HG03571 (cell line): ENCODE results near the gene DCDC2C.

Experiments used
- ATAC-seq: cut with Tn5 transposase; IDR thresholded peaks from one replicate; pipeline ENCODE4 v1.9.1; 2021; ENCODE audit not compliant: unreplicated experiment

Gene DCDC2C

DNA sequence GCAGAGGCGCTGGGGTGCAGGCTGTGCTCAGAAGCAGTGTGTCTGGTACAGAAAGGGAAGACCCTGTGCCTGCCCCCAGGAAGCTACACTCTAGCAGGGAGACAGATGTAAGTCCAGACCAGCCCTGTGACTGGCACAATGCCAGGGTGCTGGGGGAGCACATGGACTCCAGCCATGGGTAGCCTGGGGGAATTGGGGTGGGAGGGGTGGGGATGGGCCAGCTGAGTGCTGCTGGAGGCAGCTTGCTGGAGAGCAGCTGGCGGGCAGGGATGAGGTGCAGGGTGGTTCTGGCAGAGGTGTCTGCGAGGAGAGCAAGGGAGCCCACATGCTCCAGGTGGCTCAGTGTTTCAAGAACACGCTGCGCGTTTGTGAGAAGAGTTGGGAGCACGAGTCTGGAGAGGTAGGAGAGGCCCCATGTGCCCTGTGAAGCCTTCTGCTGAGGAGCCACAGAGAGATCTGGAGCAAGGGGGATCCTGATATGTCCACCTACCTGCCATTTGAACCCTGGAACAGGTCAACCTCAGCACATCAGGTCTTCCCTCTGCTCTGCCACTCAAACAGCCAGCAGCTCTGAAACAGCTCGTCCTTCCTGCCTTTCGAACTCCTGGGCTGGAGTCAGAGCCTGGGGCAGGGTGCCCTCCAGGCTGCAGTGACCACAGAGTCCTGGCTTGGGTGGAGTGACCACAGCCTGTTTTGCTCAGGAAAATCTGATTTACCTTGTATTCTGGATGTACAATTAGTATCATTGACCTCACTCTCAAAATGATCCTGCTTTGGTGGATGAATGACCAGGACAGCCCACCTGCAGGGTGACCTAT, 30.3 kb upstream of the DCDC2C start:
- no peak for ATAC-seq

DNA sequence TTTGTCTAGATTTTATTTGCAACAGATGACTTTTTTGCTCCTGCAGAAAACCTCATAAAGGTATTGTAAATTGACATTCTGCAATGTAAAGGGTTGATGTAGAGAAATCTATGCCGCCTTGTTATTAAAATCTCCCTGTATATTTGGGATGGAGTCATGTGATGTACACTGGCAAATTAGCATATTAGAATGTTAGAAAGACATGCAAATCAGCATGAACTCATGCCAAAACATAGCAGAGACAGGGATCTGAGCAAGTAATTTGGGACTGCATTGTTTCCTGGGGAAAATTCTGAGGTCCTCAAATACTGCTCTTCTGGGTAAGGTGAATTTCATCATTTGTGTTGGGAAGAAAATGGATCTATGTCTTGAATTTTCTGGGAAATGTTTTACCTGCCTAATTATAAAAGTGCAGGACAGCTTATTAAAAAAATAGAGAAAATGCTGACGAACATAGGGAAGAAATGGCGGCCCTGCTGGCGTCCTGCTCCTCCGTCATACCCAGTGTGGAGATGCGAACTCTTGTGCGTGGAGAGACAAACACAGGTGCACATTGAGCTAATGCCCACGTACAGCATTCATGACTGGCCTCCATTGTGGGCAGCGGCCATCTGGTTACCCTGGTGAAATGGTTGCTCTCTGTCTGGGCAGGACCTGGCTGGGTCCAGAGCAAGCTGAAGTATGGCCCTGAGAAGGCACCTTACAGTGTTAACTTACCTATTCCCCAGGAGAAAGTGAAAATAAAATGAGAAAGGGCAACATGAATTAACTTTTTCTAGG, 29.1 kb upstream of the DCDC2C start:
- ATAC-seq: no peak

DNA sequence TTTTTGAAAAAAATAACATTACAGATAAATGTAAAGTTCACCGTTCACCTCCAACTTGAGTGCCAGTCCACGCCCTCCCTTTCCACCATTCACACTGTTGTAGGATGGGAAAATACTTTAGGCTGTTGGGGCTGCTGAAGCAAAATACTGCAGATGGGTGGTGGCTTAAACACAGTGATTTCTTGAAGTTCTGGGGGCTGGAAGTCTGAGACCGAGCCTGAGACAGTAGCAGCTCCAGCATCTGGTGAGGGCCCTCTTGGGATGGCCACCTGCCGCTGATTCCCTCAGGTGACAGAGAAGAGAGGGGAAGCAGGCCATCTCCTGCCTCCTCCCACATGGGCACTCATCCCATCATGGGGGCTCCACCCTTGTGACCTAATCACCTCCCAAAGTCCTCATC, 27.7 kb upstream of the DCDC2C start:
- no peak for ATAC-seq

DNA sequence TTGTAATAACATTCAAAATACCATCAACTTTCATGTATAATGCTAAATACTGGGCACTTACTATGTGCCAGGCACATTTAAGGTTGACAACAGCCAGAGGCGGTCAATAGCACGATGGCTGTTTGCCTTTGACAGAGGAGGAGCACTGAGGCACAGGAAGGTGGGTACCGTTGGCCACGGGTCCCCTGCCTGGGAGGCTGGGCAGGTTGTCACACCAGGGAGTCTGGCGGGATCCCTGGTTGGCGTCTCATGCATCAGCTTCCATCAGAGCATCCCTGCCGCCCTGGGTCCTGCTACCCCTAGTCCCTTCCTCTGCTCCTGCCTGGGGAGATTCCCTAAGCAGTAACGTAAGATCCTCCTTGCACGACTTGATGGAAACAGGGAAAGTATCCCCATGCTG, 25.9 kb upstream of the DCDC2C start:
- ATAC-seq: no peak

DNA sequence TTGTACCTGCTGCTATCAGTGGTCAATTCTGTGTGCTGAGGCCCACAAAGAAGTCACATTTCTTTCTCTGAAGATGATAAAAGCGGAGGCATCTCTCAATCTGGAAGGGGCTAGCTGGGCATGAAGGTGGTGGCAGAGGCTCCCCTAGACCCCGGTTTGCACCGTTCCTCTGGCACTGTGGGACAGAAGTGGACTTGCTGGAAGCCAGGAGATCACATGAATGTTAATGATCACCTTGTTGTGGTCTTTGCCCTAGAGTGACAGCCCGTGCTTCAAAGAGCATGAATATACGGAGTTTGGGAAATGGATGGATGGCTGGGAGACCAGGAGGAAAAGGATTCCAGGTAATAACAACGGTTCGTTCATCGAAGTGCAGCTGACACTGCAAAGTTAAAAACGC, 25.2 kb upstream of the DCDC2C start:
- ATAC-seq: no peak

DNA sequence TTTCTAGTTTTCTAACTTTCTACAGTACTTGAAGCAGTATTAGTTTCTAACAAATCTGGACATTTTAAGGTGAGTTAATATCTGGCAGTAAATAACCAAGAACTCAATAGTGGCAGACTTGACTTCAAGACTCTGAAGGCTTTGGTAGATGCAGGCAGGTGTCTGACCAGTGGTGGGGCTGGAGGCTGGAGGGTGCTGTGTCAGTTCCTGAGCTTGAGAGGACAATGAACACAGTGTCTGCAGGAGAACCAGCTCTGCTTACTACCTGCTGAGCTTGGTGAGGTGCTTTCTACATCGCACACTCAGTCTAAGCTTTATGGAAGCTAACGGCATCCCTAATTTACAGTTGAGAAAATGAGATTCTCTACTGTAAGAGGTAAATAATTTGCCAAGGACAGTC, 24.2 kb upstream of the DCDC2C start:
- ATAC-seq: no peak

DNA sequence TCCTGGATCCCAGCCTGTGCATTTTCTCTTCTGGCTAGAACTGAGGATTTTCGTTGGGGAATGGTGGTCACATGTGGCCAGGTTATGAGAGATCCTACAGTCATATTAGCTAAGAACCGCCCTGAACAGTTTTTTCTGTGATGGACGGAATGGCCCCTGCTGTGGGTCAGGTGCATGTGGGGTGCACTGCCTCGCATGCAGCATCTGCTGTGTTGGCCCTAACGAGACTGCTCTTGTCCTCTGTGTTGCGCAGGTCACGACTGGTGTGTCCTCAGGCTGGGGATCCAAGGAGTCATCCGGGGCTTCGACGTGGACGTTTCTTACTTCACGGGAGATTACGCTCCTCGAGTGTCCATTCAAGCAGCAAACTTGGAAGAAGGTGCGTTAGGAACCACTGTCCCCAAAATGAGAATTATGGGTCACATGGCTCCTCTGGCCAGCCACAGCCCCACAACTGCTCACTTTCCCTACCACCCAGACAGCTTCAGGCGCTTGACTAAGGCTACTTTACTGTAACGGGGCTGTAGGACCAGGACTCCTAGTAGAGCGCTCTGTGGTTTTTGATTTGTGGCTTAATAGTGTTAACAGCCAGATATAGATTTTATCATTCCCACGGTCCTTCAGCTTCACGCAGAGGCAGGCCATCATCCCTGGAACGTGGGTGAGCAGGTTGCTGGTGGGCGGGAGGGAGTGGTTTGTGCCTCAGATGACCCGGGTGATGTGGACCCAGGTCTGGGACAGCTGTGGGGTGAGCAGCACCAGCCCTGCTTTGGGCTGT, 23.6 kb upstream of the DCDC2C start:
- no peak for ATAC-seq

DNA sequence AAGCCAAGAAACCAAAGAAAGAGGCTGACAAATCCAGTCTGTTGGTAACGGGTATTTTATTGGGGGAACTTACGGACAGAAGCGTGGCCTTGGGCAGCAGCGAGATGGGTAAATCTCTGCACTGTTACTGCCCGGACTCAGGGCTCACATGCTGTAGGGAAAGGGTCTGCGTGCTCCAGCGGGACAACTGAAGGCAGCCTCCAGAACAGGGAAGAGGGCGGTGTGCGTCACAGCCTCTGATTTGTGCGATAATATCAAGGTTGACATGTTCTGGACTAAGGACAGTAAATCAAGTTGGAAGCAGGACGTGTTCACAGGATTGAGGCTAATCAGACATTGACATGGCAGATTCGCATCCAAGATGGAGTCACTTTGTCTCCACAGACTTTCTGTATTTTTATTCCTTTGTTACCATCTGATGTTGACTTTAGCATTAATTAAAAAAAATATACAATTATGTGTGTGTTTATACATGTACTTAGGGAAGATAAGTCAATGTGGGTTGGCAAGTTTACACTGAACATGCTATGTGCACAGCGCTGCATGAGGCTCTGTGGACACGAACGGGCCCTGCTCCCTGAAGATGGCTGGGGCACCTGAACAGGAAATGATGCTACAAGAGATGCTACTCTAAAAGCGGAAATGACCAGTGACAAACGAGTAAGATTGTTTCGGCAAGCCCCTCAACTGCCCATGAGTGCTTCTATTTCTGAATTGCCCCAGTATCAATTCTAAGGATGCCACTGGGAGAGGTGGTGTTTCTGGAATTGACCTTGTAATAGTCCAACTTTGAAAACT, 22.6 kb upstream of the DCDC2C start:
- no peak for ATAC-seq

DNA sequence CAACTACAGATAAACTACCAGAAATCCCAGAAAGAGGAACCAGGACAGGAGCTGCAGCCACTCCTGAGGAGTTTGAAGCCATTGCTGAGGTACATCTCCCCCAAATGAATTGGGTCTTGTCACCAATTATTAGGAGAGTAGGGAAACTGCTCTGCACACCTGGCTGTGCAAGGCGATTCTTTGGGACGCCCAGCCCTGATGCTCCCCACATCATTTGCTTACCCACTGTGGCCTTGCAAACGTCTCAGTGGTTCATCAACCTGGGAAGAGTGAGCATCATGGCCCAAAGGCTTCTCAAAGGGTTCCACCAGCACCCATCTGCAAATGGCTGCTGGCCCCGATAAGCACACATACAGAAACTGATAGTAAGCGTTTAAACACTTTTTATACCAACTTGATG, 21.8 kb upstream of the DCDC2C start:
- ATAC-seq: no peak

DNA sequence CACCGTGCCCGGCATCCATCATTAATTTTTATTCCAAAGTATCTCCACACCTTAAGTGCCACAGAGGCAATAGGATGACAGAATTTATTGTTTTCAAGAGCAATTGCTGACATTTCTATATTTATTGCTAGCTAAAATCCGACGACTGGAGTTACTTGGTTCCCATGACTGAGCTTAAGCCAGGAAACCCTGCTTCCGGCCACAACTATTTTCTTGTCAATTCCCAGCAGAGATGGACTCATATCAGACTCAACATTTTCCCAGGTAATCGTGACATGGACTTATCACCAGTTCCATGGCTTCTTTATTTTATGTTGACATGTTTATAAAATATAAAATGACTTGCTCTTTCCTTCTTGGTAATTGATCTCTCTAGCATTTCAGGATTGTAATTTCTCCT, 20.6 kb upstream of the DCDC2C start:
- no peak for ATAC-seq

DNA sequence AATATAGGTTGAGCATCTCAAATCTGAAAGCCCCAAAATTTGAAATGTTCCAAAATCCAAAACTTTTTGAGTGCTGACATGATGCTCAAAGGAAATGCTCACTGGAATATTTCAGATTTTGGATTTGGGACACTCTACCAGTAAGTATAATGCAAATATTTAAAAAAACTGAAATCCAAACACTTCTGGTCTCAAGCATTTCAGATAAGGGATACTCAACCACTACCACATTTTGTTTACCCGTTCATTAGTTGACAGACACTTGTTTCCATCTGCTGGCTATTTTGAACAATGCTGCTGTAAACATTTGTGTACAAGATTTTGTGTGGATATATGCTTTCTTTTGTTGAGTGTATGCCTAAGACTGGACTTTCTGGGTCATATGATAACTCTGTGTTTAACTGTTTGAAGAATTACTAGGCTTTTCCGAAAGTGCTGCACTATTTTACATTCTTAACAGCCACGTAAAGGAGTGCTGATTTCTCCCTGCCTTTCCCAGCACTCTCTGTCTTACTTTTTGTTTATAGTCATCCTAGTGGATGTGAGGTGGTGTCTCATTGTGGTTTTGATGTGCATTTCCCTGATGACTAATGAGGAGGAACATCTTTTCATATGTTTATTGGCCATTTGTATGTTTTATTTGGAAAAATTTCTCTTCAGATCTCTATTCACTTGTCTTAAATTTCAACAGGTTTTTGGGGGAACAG, 19.5 kb upstream of the DCDC2C start:
- no peak for ATAC-seq

DNA sequence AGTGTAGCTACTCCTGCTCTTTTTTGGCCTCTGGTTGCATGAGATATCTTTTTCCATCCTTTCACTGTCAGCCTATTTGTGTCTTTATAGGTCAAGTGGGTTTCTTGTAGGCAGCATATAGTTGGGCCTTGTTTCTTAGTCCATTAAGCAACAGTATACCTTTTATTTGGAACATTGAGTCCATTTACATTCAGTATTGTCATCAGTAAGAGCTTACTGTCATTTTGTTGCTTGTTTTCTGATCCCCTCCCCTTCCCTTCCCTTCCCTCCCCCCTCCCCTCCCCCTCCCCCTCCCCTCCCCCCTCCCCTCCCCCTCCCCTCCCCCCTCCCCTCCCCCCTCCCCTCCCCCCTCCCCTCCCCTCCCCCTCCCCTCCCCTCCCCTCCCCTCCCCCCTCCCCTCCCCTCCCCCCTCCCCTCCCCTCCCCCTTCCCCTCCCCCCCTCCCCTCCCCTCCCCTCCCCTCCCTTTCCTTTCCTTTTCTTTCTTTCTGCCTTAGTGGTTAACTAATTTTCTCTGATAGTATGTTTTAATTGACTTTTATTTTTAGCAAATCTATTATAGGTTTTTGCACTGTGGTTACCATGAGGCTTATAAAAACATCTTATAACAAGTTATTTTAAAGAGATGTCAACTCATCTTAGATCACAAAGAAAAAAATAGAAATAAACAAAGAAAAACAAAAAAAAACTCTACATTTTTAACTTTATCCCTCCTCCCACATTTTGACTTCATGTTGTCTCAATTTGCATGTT, 13.2 kb upstream of the DCDC2C start:
- ATAC-seq: no peak

DNA sequence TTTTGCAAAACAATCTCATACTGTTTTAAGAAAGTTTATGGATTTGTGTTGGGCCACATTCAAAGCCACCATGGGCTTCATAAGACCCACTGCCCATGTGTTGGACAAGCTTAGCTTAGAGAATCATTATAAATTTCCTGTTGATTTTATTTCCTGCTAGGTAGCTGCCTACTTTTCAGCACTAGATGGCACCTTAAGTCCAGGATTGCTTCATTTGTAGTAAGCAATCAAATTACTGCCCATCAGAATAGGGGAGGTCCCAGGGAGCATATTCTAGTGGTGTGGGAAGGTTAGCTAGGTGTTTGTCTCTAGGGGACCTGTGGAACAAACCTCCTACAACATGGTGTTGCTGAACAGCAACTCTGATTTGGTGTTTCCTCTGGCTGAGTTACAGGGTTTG, 11.0 kb upstream of the DCDC2C start:
- no peak for ATAC-seq

DNA sequence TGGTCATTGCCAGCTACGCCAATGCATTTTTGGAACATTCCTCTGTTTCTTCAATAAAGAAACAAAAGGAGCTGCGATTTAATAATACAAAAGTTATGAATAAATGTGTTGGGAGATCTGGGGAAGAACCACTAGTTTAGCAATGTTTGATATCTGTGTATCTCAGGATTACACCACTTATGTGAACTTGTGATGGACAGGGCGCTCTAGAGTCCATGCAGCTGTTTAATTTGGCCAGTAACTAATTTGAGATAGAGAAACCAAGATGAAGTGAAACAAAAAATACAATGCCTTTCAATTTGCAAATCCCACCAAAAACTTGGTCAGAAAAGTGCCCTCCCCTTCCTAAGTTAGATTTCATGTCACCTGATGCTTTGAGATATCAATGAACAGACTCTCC, 6.8 kb upstream of the DCDC2C start:
- no peak for ATAC-seq

DNA sequence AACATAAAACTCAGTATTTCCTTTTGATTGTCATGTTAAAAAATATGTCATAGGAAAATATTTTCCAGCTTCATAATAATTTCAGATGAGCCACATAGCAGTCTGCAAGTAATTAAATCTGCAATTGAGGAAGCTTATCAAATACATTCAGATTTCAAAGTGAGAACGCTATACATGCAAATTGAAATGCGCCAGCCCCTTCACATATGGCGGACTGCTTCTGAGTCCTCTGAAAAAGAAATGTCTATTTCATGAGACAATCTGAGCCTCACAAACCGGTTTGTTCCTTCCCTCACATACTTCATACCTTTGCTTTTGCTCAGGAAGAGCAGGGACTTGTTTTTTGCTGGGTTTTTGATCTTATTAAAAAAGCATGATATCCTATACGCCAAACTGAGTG, 2.3 kb upstream of the DCDC2C start:
- ATAC-seq: no peak

DNA sequence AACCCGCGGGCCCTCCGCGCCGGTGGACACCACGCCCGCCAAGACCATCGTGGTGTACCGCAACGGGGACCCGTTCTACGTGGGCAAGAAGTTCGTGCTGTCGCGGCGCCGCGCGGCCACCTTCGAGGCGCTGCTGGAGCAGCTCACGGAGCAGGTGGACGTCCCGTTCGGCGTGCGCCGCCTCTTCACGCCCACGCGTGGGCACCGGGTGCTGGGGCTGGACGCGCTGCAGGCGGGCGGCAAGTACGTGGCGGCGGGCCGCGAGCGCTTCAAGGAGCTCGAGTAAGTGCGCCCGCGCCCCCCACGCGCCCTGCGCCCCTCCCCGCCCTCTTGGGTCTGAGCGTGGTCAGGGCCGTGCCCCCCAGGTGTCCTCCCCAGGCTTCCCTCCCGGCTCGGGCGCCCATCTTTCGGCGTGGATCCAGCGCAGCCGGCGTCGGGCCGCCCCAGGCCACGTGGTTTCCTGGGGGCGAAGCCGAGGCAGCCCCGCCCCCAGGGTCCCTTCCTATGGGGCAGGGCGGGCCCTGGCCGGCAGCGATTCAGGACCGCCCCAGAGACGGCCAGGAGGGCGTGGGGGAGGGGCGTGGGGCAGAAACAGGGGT, 481 bp downstream of the DCDC2C start:
- no peak for ATAC-seq

DNA sequence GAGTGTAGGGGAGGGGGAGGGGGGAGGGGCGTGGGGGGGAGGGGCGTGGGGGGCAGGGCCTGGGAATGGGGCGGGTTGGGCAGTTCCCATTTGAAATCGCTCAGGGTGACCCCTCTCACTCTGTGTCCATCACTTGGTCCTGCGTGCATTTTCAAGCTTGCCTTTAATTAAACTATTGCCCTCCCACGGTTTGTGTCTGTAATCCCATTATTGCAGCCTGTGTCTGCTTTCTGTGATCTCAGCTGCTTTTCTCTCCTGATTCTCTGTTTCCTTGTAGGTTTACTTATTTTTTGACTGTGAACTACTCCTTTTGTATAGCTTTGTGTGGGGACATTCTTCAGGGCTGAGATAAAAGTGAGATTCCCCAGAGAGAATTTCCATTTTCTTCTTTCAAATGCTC, 1.3 kb downstream of the DCDC2C start:
- ATAC-seq: no peak

DNA sequence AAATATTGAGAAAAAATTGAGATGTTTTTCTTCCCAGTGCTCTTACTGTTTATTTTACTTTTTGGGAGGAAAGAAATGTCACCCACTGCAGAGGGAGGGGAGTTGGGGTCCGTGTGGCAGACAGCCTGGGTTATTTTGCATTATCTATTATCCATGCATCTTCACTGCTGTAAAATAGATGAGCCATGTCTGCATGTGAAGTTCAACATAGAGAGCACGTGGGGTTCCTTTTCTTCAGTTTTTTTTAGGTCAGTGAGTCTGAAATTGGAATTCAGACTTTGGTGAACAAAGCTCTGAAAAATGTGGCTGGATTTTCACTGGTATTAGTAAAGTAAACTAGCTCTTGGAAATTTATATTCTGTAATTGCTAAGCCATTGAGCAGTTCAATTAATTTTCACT, 2.4 kb downstream of the DCDC2C start:
- ATAC-seq: no peak

DNA sequence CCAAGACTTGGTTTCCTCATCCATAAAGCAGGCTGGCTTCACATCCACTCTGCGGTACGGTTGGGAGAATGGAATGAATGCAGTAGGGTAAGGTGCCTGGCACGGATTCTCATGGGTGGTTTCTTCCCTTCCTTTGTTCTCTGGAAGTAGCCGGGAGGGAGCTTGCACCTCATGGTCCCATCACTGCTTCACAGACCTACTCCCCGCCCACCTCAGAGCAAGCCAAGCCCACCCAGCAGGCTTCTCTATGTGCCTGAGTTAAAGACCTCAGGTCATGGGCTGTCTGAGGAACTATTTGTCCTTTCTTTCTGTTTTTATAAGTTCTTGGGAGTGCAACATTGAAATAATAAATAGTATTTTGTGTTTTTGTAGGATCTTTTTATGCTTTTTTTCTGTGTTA, 3.5 kb downstream of the DCDC2C start:
- ATAC-seq: no peak
